Activated CD8-positive, alpha-beta T cell treated with anti-CD3 and anti-CD28 coated beads for 36 hours (primary cell): Measurements from ENCODE around the gene CACNA2D3. TPM values are rescaled to one million over a fixed set of nuclear protein-coding genes. Genes with fewer than 3 reads are reported as not detected.

Experiments used
- ATAC-seq: fragments of 200-7000 bp; cut with Tn5 transposase; one replicate; pipeline ENCODE4 v1.10.0; 2021; ENCODE audit warnings: mild to moderate bottlenecking, moderate library complexity
- CTCF ChIA-PET: fragments of 350-600 bp; sonication (Branson Sonifier 250); formaldehyde crosslinking; loops from one replicate; lab custom pipeline; 2021; ENCODE audit warnings: antibody characterized with exemption; lab: Charles Lee
- POLR2A ChIA-PET: fragments of 350-600 bp; sonication (Branson Sonifier 250); formaldehyde crosslinking; loops from one replicate; lab custom pipeline; 2021; ENCODE audit warnings: antibody characterized with exemption; lab: Charles Lee
- DNase-seq: peaks from one replicate; pipeline ENCODE4 v3.0.0-alpha.2; 2020
- H3K27ac Mint-ChIP-seq: one replicate; pipeline ENCODE4 v1.8.0; 2021; ENCODE audit warnings: mild to moderate bottlenecking, mixed read lengths
- H3K27me3 Mint-ChIP-seq: one replicate; pipeline ENCODE4 v1.8.0; 2021; ENCODE audit warnings: mixed read lengths
- H3K36me3 Mint-ChIP-seq: one replicate; pipeline ENCODE4 v1.8.0; 2021; ENCODE audit warnings: low read depth, mixed read lengths
- H3K4me1 Mint-ChIP-seq: one replicate; pipeline ENCODE4 v1.8.0; 2021; ENCODE audit warnings: low read depth, mixed read lengths
- H3K4me3 Mint-ChIP-seq: one replicate; pipeline ENCODE4 v1.8.0; 2021; ENCODE audit warnings: mild to moderate bottlenecking, moderate library complexity, mixed read lengths
- H3K9me3 Mint-ChIP-seq: one replicate; pipeline ENCODE4 v1.8.0; 2021; ENCODE audit warnings: mixed read lengths
- CTCF ChIP-seq: fragments of 200-600 bp; IDR thresholded peaks from one replicate; pipeline ENCODE4 v1.8.0; 2022; ENCODE audit warnings: antibody characterized with exemption, mild to moderate bottlenecking
- intact Hi-C: fragments of 100-400 bp; cut with micrococcal nuclease; formaldehyde crosslinking; loops from one replicate; pipeline ENCODE4 v1.10.0; 2022
- total RNA-seq, 2 experiments: library from RNA; stranded (reverse); gene quantifications; one replicate each; pipeline ENCODE4 v1.2.3, GENCODE V29; 2021

CACNA2D3 gene
- total RNA-seq, 2 experiments from 2014 or later, result not detected

DNA sequence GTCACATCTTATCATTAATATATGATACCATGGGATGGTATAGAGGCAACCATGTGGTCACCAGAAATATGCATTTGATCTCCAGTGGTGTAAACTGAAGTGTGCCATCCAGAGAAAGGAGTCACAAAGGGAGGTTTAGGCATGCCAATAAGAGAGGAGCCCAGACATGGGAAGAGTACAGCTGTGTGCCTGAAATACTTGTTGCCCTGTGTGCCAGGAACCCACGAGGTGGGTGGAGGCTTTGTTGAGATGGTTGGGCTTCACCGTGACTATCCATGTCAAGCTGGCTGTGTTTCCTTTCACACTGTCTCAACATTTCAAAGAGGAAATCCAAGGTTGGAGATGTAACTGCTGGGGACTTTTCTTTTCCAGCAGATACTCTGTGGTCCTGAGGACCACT lies 43.5 kb downstream of the CACNA2D3 start:
- CTCF ChIA-PET, result no interaction called here
- H3K27ac Mint-ChIP-seq, result no peak overlapping the region
- no peak for TF ChIP-seq CTCF
- ATAC-seq, result no peak
- H3K4me3 Mint-ChIP-seq, result no peak overlapping the region
- intact Hi-C loops, result no loop called here
- POLR2A ChIA-PET, result no interaction called here
- no peaks in the 10 kb centered on the region for H3K36me3 Mint-ChIP-seq
- no peak for DNase-seq
- no peaks in the 10 kb centered on the region for H3K4me1 Mint-ChIP-seq
- peaks cover 2% of the 10 kb centered on the region for H3K27me3 Mint-ChIP-seq
- no peaks in the 10 kb centered on the region for H3K9me3 Mint-ChIP-seq

DNA sequence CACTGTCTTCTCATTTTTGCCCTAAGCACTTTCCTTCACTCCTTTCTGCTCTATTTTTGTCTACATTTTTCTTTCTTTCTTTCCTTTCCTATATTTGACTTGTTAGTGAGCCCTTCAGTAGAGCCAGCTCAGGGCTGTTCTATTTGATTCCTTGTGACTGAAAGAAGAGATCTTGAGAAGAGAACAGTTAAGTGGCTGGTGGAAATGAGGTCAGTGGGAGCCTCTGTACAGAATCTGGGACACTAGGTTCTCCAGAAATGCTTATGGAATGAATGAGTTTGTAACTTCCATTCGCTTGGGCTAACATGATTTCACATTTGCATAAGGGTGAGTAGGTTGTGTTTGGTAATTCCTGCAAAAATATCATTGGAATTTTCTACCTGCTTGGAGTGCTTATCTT lies 45.6 kb downstream of the CACNA2D3 start:
- no peak overlapping the region for H3K27ac Mint-ChIP-seq
- no peaks in the 10 kb centered on the region for H3K36me3 Mint-ChIP-seq
- no peak for DNase-seq
- no peak for TF ChIP-seq CTCF
- ATAC-seq, result no peak
- no peaks in the 10 kb centered on the region for H3K9me3 Mint-ChIP-seq
- H3K27me3 Mint-ChIP-seq, result peaks cover 2% of the 10 kb centered on the region
- ChIA-PET CTCF (no interaction called here), POLR2A (no interaction called here)
- intact Hi-C loops, result no loop called here
- no peaks in the 10 kb centered on the region for H3K4me1 Mint-ChIP-seq
- H3K4me3 Mint-ChIP-seq, result no peak overlapping the region

- intact Hi-C loops, result no loop called here
- peaks cover 2% of the 10 kb centered on the region for H3K27me3 Mint-ChIP-seq
These were observed 46.1 kb downstream of the CACNA2D3 start for GRCh38 chr3:54168451-54168850.

GRCh38 chr3:54169524-54169923 lies 47.2 kb downstream of the CACNA2D3 start:
- Mint-ChIP-seq H3K4me3 (no peak overlapping the region), H3K36me3 (no peaks in the 10 kb centered on the region), H3K27me3 (peaks cover 2% of the 10 kb centered on the region), H3K4me1 (no peaks in the 10 kb centered on the region), H3K27ac (no peak overlapping the region), H3K9me3 (no peaks in the 10 kb centered on the region)
- no peak for TF ChIP-seq CTCF
- no peak for DNase-seq
- ChIA-PET CTCF (no interaction called here), POLR2A (no interaction called here)
- no peak for ATAC-seq
- intact Hi-C loops, result no loop called here

More at GRCh38 chr3:54168451-54168850, 46.1 kb downstream of the CACNA2D3 start:
- CTCF ChIA-PET, result no interaction called here
- Mint-ChIP-seq H3K4me1 (no peaks in the 10 kb centered on the region), H3K36me3 (no peaks in the 10 kb centered on the region), H3K9me3 (no peaks in the 10 kb centered on the region), H3K4me3 (no peak overlapping the region), H3K27ac (no peak overlapping the region)
- no peak for TF ChIP-seq CTCF
- ATAC-seq, result no peak
- POLR2A ChIA-PET, result no interaction called here
- DNase-seq, result no peak

GRCh38 chr3:54171509-54171908 lies 49.2 kb downstream of the CACNA2D3 start:
- DNase-seq (no peak), ATAC-seq (no peak)
- Mint-ChIP-seq H3K27ac (no peak overlapping the region), H3K9me3 (no peaks in the 10 kb centered on the region), H3K36me3 (no peaks in the 10 kb centered on the region), H3K27me3 (peaks cover 2% of the 10 kb centered on the region), H3K4me3 (no peak overlapping the region), H3K4me1 (no peaks in the 10 kb centered on the region)
- CTCF ChIA-PET, result no interaction called here
- TF ChIP-seq CTCF, result no peak
- intact Hi-C loops, result no loop called here
- POLR2A ChIA-PET, result interaction anchor here (0.9 kb wide), 1 partner anchor 10 kb away, joined by 3 read pairs; no protein-coding TSS in a partner anchor
